Stimulated activated CD8-positive, alpha-beta memory T cell treated with anti-CD3 and anti-CD28 coated beads, Interleukin-4, amount 100 ng/mL, for 1 hour (primary cell): ENCODE measurements around the gene SYCE1.
"Not testable (repeated sequence)": the region's sequence is repeated elsewhere in the genome, so short reads cannot be mapped to it uniquely, and the experiment has no call there.

ENCODE experiments used
- DNase-seq, 2 donors: peaks; one replicate each; pipeline ENCODE4 v3.0.0-alpha.2; 2020; ENCODE audit warnings: low read depth in 2 of 2, low spot score in 1 of 2

The SYCE1 gene

GRCh38 chr10:133559216-133559615 lies 6.2 kb downstream of the SYCE1 start:
- no peak for DNase-seq

GRCh38 chr10:133557381-133557780 lies 8.0 kb downstream of the SYCE1 start:
- no peak for DNase-seq

- DNase-seq: no peak
These were observed 9.9 kb downstream of the SYCE1 start for GRCh38 chr10:133555521-133555920.

GRCh38 chr10:133554600-133554999 lies 10.8 kb downstream of the SYCE1 start:
- no peak for DNase-seq

- no peak for DNase-seq
These were observed 20.9 kb downstream of the SYCE1 start for GRCh38 chr10:133544506-133544905.

GRCh38 chr10:133541441-133541975 lies 23.9 kb downstream of the SYCE1 start:
- not testable (repeated sequence) for DNase-seq

- DNase-seq: no peak
These were observed 27.5 kb downstream of the SYCE1 start for GRCh38 chr10:133537546-133538545.

GRCh38 chr10:133536198-133536597 lies 29.2 kb downstream of the SYCE1 start:
- DNase-seq: no peak

- DNase-seq: no peak
These were observed 31.0 kb downstream of the SYCE1 start for GRCh38 chr10:133534417-133534816.

- no peak for DNase-seq
These were observed 32.5 kb downstream of the SYCE1 start for GRCh38 chr10:133532871-133533270.

GRCh38 chr10:133530506-133530905 lies 34.9 kb downstream of the SYCE1 start:
- no peak for DNase-seq

- no peak for DNase-seq
These were observed 35.8 kb downstream of the SYCE1 start for GRCh38 chr10:133529576-133529946.

- no peak for DNase-seq
These were observed 36.4 kb downstream of the SYCE1 start for GRCh38 chr10:133528845-133529575.

- DNase-seq: no peak
These were observed 37.0 kb downstream of the SYCE1 start for GRCh38 chr10:133528296-133528844.

GRCh38 chr10:133527771-133528271 lies 37.6 kb downstream of the SYCE1 start:
- DNase-seq: no peak

GRCh38 chr10:133526957-133527588 lies 38.3 kb downstream of the SYCE1 start, which contains the start of gene CYP2E1:
Gene CYP2E1, plus strand, starts transcription at chr10:133527363. Its CDS starts 33 bp downstream, at chr10:133527396.
- DNase-seq: no peak

- DNase-seq: no peak
These were observed 39.9 kb downstream of the SYCE1 start for GRCh38 chr10:133525444-133525843.

- DNase-seq: no peak
These were observed 41.7 kb downstream of the SYCE1 start for GRCh38 chr10:133523631-133524203.

GRCh38 chr10:133520193-133520738 lies 45.1 kb downstream of the SYCE1 start:
- peak; percentile 77 to 84 for DNase-seq

- DNase-seq: not testable (repeated sequence)
These were observed 46.9 kb downstream of the SYCE1 start for GRCh38 chr10:133518517-133518916.
